Vagina (tissue), 2 donors: ENCODE measurements around the gene PRAMEF11. TPM values are rescaled to one million over a fixed set of nuclear protein-coding genes. Genes with fewer than 3 reads are reported as not detected.
A peak's percentile ranks its signal among the peaks of the same experiment; 100 is the strongest.

Experiments
- DNase-seq, 2 donors: peaks; one replicate each; pipeline ENCODE4 v3.0.0-alpha.2; 2017; ENCODE audit errors: extremely low spot score in 2 of 2
- H3K27ac ChIP-seq: fragments of 200-600 bp; sonication (generic); one replicate; pipeline ENCODE4 v1.5.1; 2019
- H3K27me3 ChIP-seq: fragments of 200-600 bp; sonication (generic); one replicate; pipeline ENCODE4 v1.5.1; 2019
- H3K36me3 ChIP-seq, 2 donors: fragments of 200-600 bp; sonication (generic); one replicate each; pipeline ENCODE4 v1.5.1; 2017 to 2019
- H3K4me1 ChIP-seq: fragments of 200-600 bp; sonication (generic); one replicate; pipeline ENCODE4 v1.5.1; 2019
- H3K4me3 ChIP-seq, 2 donors: fragments of 200-600 bp; sonication (generic); 1 replicate in 1 of 2; 2 replicates in 1 of 2; pipeline ENCODE4 v1.5.1; 2016 to 2019
- H3K9me3 ChIP-seq: fragments of 200-600 bp; sonication (generic); one replicate; pipeline ENCODE4 v1.5.1; 2019
- CTCF ChIP-seq, 3 experiments: fragments of 450-650 bp in 2 of 3; fragments of 200-600 bp in 1 of 3; sonication (generic) in 1 of 3; IDR thresholded peaks; one replicate each; pipeline ENCODE4 v1.5.1; 2017 to 2019; ENCODE audit warnings: antibody characterized with exemption in 3 of 3, mild to moderate bottlenecking in 2 of 3, moderate library complexity in 2 of 3
- POLR2A ChIP-seq, 2 donors: fragments of 450-650 bp; IDR thresholded peaks; one replicate each; pipeline ENCODE4 v1.6.1; 2017; ENCODE audit warnings: antibody characterized with exemption in 2 of 2, mild to moderate bottlenecking in 2 of 2, moderate library complexity in 2 of 2
- POLR2AphosphoS5 ChIP-seq, 2 donors: sonication (generic); formaldehyde crosslinking; IDR thresholded peaks; one replicate each; pipeline ENCODE4 v1.9.0; 2017; ENCODE audit warnings: antibody characterized with exemption in 2 of 2, mild to moderate bottlenecking in 2 of 2, low read depth in 1 of 2; ENCODE audit not compliant: insufficient read depth in 1 of 2
- intact Hi-C: fragments of 100-400 bp; cut with DNase I; formaldehyde crosslinking; loops from one replicate; pipeline ENCODE4 v1.15.1; 2023
- total RNA-seq: library from RNA; depleted of rRNA; stranded (reverse); fragments of >200 nt; gene quantifications from one replicate; pipeline ENCODE4 v1.2.3, GENCODE V29; 2016

PRAMEF11 gene
- total RNA-seq, 1 donor from 2014 or later: not detected

GRCh38 chr1:12778907-12779306 is 52.3 kb downstream of the PRAMEF11 start:
- no peak overlapping the region for H3K4me3 ChIP-seq
- DNase-seq: peak in 1 of 2 donors; percentile 58
- no peaks in the 10 kb centered on the region for H3K4me1 ChIP-seq
- H3K27me3 ChIP-seq: no peaks in the 10 kb centered on the region
- H3K27ac ChIP-seq: no peak overlapping the region
- intact Hi-C loops: no loop called here
- H3K9me3 ChIP-seq: no peaks in the 10 kb centered on the region
- no peak for TF ChIP-seq POLR2A (IDR thresholded peaks at IDR 0.05)
- no peak for TF ChIP-seq POLR2AphosphoS5 (IDR thresholded peaks at IDR 0.05; ENCODE audit: insufficient read depth in 1 of 2, low read depth in 1 of 2)
- no peak for TF ChIP-seq CTCF (IDR thresholded peaks at IDR 0.05)
- H3K36me3 ChIP-seq: no peaks in the 10 kb centered on the region

- intact Hi-C loops: no loop called here
- Histone ChIP-seq H3K4me3 (no peak overlapping the region), H3K9me3 (no peaks in the 10 kb centered on the region), H3K36me3 (no peaks in the 10 kb centered on the region), H3K27ac (no peak overlapping the region), H3K4me1 (no peaks in the 10 kb centered on the region), H3K27me3 (no peaks in the 10 kb centered on the region)
- peak in 1 of 2 donors; percentile 72 for DNase-seq
- TF ChIP-seq CTCF (IDR thresholded peaks at IDR 0.05) (no peak), POLR2A (IDR thresholded peaks at IDR 0.05) (no peak), POLR2AphosphoS5 (IDR thresholded peaks at IDR 0.05; ENCODE audit: insufficient read depth in 1 of 2, low read depth in 1 of 2) (no peak)
Measured at GRCh38 chr1:12778061-12778460, 53.1 kb downstream of the PRAMEF11 start.

- no peak overlapping the region for H3K27ac ChIP-seq
- intact Hi-C loops: loop anchor here (1.0 kb wide), 1 partner anchor 15 kb away; no protein-coding TSS in a partner anchor
- DNase-seq: peak in 1 of 2 donors; percentile 74
- no peaks in the 10 kb centered on the region for H3K9me3 ChIP-seq
- no peaks in the 10 kb centered on the region for H3K4me1 ChIP-seq
- H3K36me3 ChIP-seq: no peaks in the 10 kb centered on the region
- no peaks in the 10 kb centered on the region for H3K27me3 ChIP-seq
- TF ChIP-seq CTCF (IDR thresholded peaks at IDR 0.05) (no peak), POLR2AphosphoS5 (IDR thresholded peaks at IDR 0.05; ENCODE audit: insufficient read depth in 1 of 2, low read depth in 1 of 2) (no peak), POLR2A (IDR thresholded peaks at IDR 0.05) (no peak)
- no peak overlapping the region for H3K4me3 ChIP-seq
Measured at GRCh38 chr1:12776801-12777557, 54.2 kb downstream of the PRAMEF11 start.

DNA sequence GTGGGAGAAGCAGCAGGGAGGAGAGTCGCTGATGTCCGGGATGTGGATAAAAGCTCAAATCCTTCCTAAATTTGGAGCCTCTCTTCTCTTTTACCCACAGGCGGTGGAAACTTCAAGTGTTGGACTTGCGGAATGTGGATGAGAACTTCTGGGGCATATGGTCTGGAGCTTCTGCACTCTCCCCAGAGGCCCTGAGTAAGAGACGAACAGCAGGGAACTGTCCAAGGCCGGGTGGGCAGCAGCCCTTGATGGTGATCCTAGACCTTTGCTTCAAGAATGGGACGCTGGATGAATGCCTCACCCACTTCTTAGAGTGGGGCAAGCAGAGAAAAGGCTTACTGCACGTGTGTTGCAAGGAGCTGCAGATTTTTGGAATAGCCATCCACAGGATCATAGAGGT is 55.8 kb downstream of the PRAMEF11 start:
- no peak for TF ChIP-seq POLR2AphosphoS5 (IDR thresholded peaks at IDR 0.05; ENCODE audit: insufficient read depth in 1 of 2, low read depth in 1 of 2)
- intact Hi-C loops: no loop called here
- peak in 1 of 2 donors; percentile 70 for DNase-seq
- no peak overlapping the region for H3K4me3 ChIP-seq
- H3K27me3 ChIP-seq: no peaks in the 10 kb centered on the region
- no peaks in the 10 kb centered on the region for H3K36me3 ChIP-seq
- no peaks in the 10 kb centered on the region for H3K4me1 ChIP-seq
- no peak overlapping the region for H3K27ac ChIP-seq
- H3K9me3 ChIP-seq: no peaks in the 10 kb centered on the region

DNA sequence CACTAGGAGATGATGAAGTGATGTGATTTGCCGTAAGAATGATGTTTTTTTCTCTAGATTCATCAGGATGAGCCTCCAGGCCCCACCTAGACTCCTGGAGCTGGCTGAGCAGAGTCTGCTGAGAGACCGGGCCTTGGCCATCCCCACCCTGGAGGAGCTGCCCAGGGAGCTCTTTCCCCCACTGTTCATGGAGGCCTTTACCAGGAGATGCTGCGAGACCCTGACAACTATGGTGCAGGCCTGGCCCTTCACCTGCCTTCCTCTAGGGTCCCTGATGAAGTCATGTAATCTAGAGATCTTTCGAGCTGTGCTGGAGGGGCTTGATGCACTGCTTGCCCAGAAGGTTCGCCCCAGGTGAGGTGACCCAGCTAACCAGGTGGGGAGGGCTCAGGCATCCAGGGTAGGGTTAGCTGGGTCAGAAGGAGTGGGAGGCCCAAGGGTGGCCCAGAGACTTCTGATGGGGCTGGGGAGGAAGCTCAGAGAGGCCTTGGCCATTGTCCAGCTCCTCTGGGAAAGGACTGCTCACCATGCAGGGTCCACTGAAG is 56.3 kb downstream of the PRAMEF11 start:
- Histone ChIP-seq H3K4me1 (no peaks in the 10 kb centered on the region), H3K36me3 (no peaks in the 10 kb centered on the region), H3K9me3 (no peaks in the 10 kb centered on the region), H3K4me3 (no peak overlapping the region), H3K27me3 (no peaks in the 10 kb centered on the region), H3K27ac (no peak overlapping the region)
- TF ChIP-seq CTCF (IDR thresholded peaks at IDR 0.05) (no peak), POLR2A (IDR thresholded peaks at IDR 0.05) (no peak), POLR2AphosphoS5 (IDR thresholded peaks at IDR 0.05; ENCODE audit: insufficient read depth in 1 of 2, low read depth in 1 of 2) (no peak)
- peak in 1 of 2 donors; percentile 58 for DNase-seq
- intact Hi-C loops: no loop called here

Other genes with a start within 250 kb of the PRAMEF11 start
- 111 TPM for gene DHRS3, start 213.2 kb downstream of the PRAMEF11 start, total RNA-seq
- gene AADACL4, start 187.3 kb downstream of the PRAMEF11 start, total RNA-seq: not detected
- not detected for gene AADACL3, start 115.3 kb downstream of the PRAMEF11 start, total RNA-seq
- not detected for gene CFAP107, start 85.2 kb downstream of the PRAMEF11 start, total RNA-seq
- not detected for gene PRAMEF12, start 57.7 kb downstream of the PRAMEF11 start, total RNA-seq
- not detected for gene PRAMEF1, start 40.0 kb downstream of the PRAMEF11 start, total RNA-seq
- gene HNRNPCL1, start 17.3 kb upstream of the PRAMEF11 start, total RNA-seq: not detected
- gene PRAMEF2, start 25.7 kb upstream of the PRAMEF11 start, total RNA-seq: not detected
- gene PRAMEF4, start 54.8 kb upstream of the PRAMEF11 start, total RNA-seq: not detected
- not detected for gene PRAMEF10, start 66.9 kb upstream of the PRAMEF11 start, total RNA-seq
- gene PRAMEF7, start 85.2 kb upstream of the PRAMEF11 start, total RNA-seq: not detected
- gene PRAMEF6, start 116.2 kb upstream of the PRAMEF11 start, total RNA-seq: not detected
- gene PRAMEF27, start 225.2 kb upstream of the PRAMEF11 start, total RNA-seq: not detected
- not detected for gene HNRNPCL3, start 229.4 kb upstream of the PRAMEF11 start, total RNA-seq
- gene PRAMEF25, start 239.4 kb upstream of the PRAMEF11 start, total RNA-seq: not detected